ENCODE measurements around the gene MAP3K15. TPM values are rescaled to one million over a fixed set of nuclear protein-coding genes. Genes with fewer than 3 reads are reported as not detected.

MAP3K15 gene
- total RNA-seq, 1 experiment from 2014 or later: 1.2 TPM

DNA sequence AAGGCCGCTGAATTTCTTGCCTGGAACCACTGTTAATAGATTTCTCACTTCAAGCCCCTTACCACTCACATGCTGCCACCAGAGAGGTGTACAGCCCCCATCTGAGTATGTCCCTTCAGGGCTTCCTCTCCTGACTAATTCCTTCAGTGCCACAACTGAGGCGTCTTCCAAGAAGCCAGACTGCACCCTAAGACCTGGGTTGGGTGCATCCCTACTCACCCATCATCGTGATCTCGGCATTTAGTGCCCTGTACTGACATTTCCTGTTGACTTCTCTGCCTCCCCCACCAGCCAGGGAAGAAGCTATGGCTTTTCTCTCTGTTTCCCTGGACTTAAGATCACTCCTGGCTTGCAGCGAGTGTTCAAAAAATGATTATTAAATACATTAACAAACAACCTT, 40.4 kb upstream of the MAP3K15 start:
- Histone ChIP-seq H3K9me3 (ENCODE audit: control insufficient read depth, low read depth, low read length) (peaks cover 40% of the 10 kb centered on the region), H3K27ac (ENCODE audit: insufficient read length, low read depth, low read length) (no peak overlapping the region)
- peaks cover 0 to 2% (median 0%) of the 10 kb centered on the region in 3 experiments; a peak in 2 of 7 replicates for H3K36me3 Mint-ChIP-seq (ENCODE audit: insufficient read depth in 1 of 3, low read depth in 3 of 3)

More for the DNA sequence above, 40.4 kb upstream of the MAP3K15 start:
- DNase-seq: no peak
- no peak overlapping the region for H4K91ac ChIP-seq (ENCODE audit: insufficient read length, low read depth, low read length)
- Mint-ChIP-seq H3K4me3 (no peak overlapping the region), H3K27ac (no peak overlapping the region), H3K9me3 (peaks cover 61% of the 10 kb centered on the region in 2 experiments), H3K4me1 (no peaks in the 10 kb centered on the region), H3K27me3 (ENCODE audit: low read depth) (no peaks in the 10 kb centered on the region)
- no peak overlapping the region for H3K9ac ChIP-seq (ENCODE audit: extremely low read depth, insufficient read length, low read length)
- no peak overlapping the region for H2BK20ac ChIP-seq (ENCODE audit: low read depth, low read length, poor library complexity, severe bottlenecking)
- H3K79me1 ChIP-seq (ENCODE audit: insufficient read depth, low read depth, low read length, poor library complexity, severe bottlenecking): no peaks in the 10 kb centered on the region
- no CpG with 5 or more reads among the region's 5 CpGs for WGBS (ENCODE audit: extremely low coverage, insufficient read length, low lambda C conversion rate)
- no peaks in the 10 kb centered on the region for H3K27me3 ChIP-seq (ENCODE audit: insufficient read depth, low read length)
- TF ChIP-seq, protein P1, sequence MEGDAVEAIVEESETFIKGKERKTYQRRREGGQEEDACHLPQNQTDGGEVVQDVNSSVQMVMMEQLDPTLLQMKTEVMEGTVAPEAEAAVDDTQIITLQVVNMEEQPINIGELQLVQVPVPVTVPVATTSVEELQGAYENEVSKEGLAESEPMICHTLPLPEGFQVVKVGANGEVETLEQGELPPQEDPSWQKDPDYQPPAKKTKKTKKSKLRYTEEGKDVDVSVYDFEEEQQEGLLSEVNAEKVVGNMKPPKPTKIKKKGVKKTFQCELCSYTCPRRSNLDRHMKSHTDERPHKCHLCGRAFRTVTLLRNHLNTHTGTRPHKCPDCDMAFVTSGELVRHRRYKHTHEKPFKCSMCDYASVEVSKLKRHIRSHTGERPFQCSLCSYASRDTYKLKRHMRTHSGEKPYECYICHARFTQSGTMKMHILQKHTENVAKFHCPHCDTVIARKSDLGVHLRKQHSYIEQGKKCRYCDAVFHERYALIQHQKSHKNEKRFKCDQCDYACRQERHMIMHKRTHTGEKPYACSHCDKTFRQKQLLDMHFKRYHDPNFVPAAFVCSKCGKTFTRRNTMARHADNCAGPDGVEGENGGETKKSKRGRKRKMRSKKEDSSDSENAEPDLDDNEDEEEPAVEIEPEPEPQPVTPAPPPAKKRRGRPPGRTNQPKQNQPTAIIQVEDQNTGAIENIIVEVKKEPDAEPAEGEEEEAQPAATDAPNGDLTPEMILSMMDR (conservative IDR thresholded peaks at IDR 0.05): no peak
- H3K14ac ChIP-seq (ENCODE audit: insufficient read depth, low read length): no peak overlapping the region
- no peak overlapping the region for H3K4me2 ChIP-seq (ENCODE audit: insufficient read depth, insufficient read length, low read length)
- no peak overlapping the region for H3T11ph ChIP-seq (ENCODE audit: low read length)
- H3K4ac ChIP-seq (ENCODE audit: low read depth, low read length): no peak overlapping the region
- no peak overlapping the region for H2BK5ac ChIP-seq (ENCODE audit: insufficient read length, low read length)
- H2BK12ac ChIP-seq (ENCODE audit: insufficient read length, low read depth, low read length): no peak overlapping the region
- no peaks in the 10 kb centered on the region for H3K23me2 ChIP-seq (ENCODE audit: insufficient read length, low read depth, low read length, poor library complexity, severe bottlenecking)
- no peak overlapping the region for H2BK15ac ChIP-seq (ENCODE audit: low read depth, low read length)
- H3K18ac ChIP-seq (ENCODE audit: insufficient read length, low read depth, low read length): no peak overlapping the region
- no peak overlapping the region for H4K5ac ChIP-seq (ENCODE audit: insufficient read length, low read depth, low read length)
- H3K23ac ChIP-seq (ENCODE audit: insufficient read length, low read depth, low read length): no peak overlapping the region
- H3K56ac ChIP-seq (ENCODE audit: insufficient read length, low read depth, low read length): no peak overlapping the region
- no peaks in the 10 kb centered on the region for H3K79me2 ChIP-seq (ENCODE audit: insufficient read depth, low read length)
- H2AK5ac ChIP-seq (ENCODE audit: insufficient read length, low read length): no peak overlapping the region
- no peaks in the 10 kb centered on the region for H4K20me1 ChIP-seq (ENCODE audit: control insufficient read depth, insufficient read depth, insufficient read length)
- H2AFZ ChIP-seq (ENCODE audit: low read length): no peak overlapping the region
- H2BK120ac ChIP-seq (ENCODE audit: low read depth, low read length, poor library complexity, severe bottlenecking): no peak overlapping the region
- H3K4me1 ChIP-seq (ENCODE audit: insufficient read depth, low read length): no peaks in the 10 kb centered on the region
- H4K8ac ChIP-seq (replicated peaks; ENCODE audit: insufficient read length, low read depth, low read length): no peak overlapping the region
